IgD-negative memory B cell (primary cell): ENCODE measurements around the gene COG5. TPM values are rescaled to one million over a fixed set of nuclear protein-coding genes. Genes with fewer than 3 reads are reported as not detected.

ENCODE experiments used
- H3K27ac Mint-ChIP-seq, 3 donors: one replicate each; pipeline ENCODE4 v1.8.0; 2020 to 2022; ENCODE audit warnings: mild to moderate bottlenecking in 3 of 3, mixed read lengths in 3 of 3, moderate library complexity in 1 of 3
- H3K27me3 Mint-ChIP-seq: one replicate; pipeline ENCODE4 v1.8.0; 2021; ENCODE audit warnings: mixed read lengths
- H3K36me3 Mint-ChIP-seq: one replicate; pipeline ENCODE4 v1.8.0; 2020; ENCODE audit warnings: mild to moderate bottlenecking, mixed read lengths
- H3K4me1 Mint-ChIP-seq, 3 donors: one replicate each; pipeline ENCODE4 v1.8.0; 2020 to 2022; ENCODE audit warnings: mixed read lengths in 3 of 3, mild to moderate bottlenecking in 1 of 3
- H3K4me3 Mint-ChIP-seq, 4 donors: one replicate each; pipeline ENCODE4 v1.8.0; 2020 to 2022; ENCODE audit warnings: mild to moderate bottlenecking in 4 of 4, mixed read lengths in 4 of 4, moderate library complexity in 3 of 4
- H3K9me3 Mint-ChIP-seq, 3 donors: one replicate each; pipeline ENCODE4 v1.8.0; 2020 to 2021; ENCODE audit warnings: mixed read lengths in 3 of 3, mild to moderate bottlenecking in 1 of 3
- polyA plus RNA-seq: library from polyadenylated mRNA; unstranded; fragments of 300-500 nt; fragmentation: Illumina TruSeq; gene quantifications from one replicate; pipeline ENCODE4 v1.2.3, GENCODE V29; 2021

COG5 gene
- polyA plus RNA-seq, 1 donor from 2014 or later, result 27.3 TPM

DNA sequence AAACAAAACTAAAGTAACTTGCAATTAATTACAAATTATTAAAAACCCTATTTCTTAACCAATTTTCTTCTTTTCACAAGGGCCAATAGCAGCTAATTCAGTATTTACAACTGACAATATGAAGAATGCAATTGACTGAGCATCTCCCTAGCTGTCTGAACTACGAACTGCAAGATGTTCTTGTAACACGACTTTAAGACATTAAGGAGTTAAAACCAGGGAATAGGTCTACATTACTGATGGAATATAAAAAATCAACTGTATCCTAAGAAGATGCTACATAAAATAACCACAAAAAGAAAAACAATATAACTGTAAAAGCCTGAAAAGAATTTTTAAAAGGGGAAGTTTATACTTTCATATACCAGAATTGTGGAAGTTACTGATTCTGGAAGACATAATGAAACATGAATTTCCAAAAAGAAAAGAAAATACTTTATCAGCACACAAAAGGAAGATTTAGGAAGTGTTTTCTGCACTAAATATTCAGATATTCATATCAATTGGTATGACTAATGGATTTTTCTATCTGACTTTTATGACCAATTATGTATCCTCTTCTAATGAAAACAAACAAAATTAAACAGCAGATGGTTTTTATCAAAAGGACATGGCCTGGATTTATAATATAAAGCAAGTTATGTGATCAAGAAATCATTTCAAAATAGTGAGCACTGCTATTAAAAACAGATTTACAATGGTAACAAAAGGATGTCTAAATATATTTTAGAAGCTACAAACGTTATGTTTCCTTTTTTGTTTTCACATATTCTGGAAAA lies 92.2 kb downstream of the COG5 start:
- H3K4me1 Mint-ChIP-seq, result peaks cover 3 to 11% (median 10%) of the 10 kb centered on the region in 3 donors
- no peak overlapping the region for H3K27ac Mint-ChIP-seq
- H3K9me3 Mint-ChIP-seq, result no peaks in the 10 kb centered on the region

GRCh38 chr7:107469929-107470328 lies 93.8 kb downstream of the COG5 start, which contains the start of gene GPR22:
GPR22 (plus strand) TSS chr7:107470057; CDS start chr7:107474061, 4,004 bp downstream.
- peak within 1 kb of the TSS in 1 of 4 donors; percentile 38 for H3K4me3 Mint-ChIP-seq

More for the DNA sequence above, 92.2 kb downstream of the COG5 start:
- Mint-ChIP-seq H3K4me3 (no peak overlapping the region), H3K36me3 (no peaks in the 10 kb centered on the region), H3K27me3 (no peaks in the 10 kb centered on the region)

GRCh38 chr7:107468824-107469223 lies 94.9 kb downstream of the COG5 start:
- no peaks in the 10 kb centered on the region for H3K36me3 Mint-ChIP-seq
- no peak overlapping the region for H3K27ac Mint-ChIP-seq
- no peaks in the 10 kb centered on the region for H3K9me3 Mint-ChIP-seq
- H3K4me1 Mint-ChIP-seq, result peaks cover 0 to 17% (median 8%) of the 10 kb centered on the region in 3 donors
- H3K27me3 Mint-ChIP-seq, result no peaks in the 10 kb centered on the region
- H3K4me3 Mint-ChIP-seq, result no peak overlapping the region

More at GRCh38 chr7:107469929-107470328, 93.8 kb downstream of the COG5 start, which contains the start of gene GPR22:
- Mint-ChIP-seq H3K27me3 (no peaks in the 10 kb centered on the region), H3K36me3 (no peaks in the 10 kb centered on the region), H3K27ac (no peak within 1 kb of the TSS), H3K9me3 (no peaks in the 10 kb centered on the region), H3K4me1 (peaks cover 0 to 17% (median 10%) of the 10 kb centered on the region in 3 donors)

GRCh38 chr7:107467972-107468371 lies 95.7 kb downstream of the COG5 start:
- Mint-ChIP-seq H3K36me3 (no peaks in the 10 kb centered on the region), H3K4me1 (peaks cover 0 to 17% (median 8%) of the 10 kb centered on the region in 3 donors), H3K27ac (peak overlapping the region in 1 of 3 donors; percentile 37), H3K4me3 (no peak overlapping the region), H3K9me3 (no peaks in the 10 kb centered on the region), H3K27me3 (no peaks in the 10 kb centered on the region)

- Mint-ChIP-seq H3K27ac (no peak overlapping the region), H3K36me3 (no peaks in the 10 kb centered on the region), H3K27me3 (no peaks in the 10 kb centered on the region), H3K4me3 (no peak overlapping the region), H3K4me1 (peaks cover 0 to 10% (median 0%) of the 10 kb centered on the region in 3 donors), H3K9me3 (no peaks in the 10 kb centered on the region)
Measured at GRCh38 chr7:107464666-107465226, 99.0 kb downstream of the COG5 start.

DNA sequence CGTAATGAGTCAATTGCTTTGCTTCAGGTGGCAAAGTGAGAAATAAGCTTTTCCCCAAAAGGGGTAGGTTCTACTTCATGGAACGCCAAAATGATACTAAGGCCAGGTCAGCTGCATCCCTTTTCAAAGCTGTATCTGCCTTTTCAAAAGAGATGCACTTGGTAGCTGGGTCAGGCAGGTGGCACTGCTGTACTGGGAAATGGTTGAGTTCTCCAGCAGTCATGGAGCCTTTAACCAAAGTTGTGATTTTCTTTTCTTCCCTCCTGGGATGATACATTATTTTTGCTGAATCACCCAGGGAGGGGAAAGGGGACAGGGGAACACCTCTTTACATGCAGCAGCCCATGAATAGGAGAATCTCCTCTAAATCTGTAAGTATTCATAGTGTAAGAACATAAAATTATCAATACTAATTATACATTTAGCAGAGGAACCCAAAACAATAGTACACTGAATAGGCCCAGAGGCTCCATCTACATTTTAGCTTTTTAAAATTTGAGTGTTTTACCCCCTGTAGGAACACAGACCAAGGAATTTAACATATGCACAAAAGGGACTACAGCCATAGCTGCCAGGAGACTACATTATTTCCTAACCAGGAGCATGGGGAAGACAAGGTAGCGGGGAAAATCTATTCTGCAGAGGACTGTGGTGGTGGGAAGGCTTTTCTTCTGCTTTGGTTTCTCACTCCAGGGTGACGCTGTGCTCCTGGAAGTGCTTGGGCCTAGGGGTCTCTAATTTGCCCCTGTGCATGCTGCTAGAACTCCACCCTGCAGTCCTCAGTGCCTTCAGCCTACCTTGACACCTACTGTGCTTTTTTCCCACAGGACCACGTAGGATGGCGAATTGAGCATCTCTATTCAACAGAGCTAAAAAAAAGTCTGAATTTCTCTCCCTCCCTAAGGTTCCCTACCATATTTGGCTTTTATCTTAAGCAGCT lies 100.3 kb downstream of the COG5 start:
- H3K36me3 Mint-ChIP-seq, result peaks cover 1% of the 10 kb centered on the region
- H3K4me1 Mint-ChIP-seq, result peaks cover 0 to 9% (median 0%) of the 10 kb centered on the region in 3 donors
- H3K9me3 Mint-ChIP-seq, result no peaks in the 10 kb centered on the region
- H3K27me3 Mint-ChIP-seq, result no peaks in the 10 kb centered on the region
- H3K4me3 Mint-ChIP-seq, result no peak overlapping the region
- no peak overlapping the region for H3K27ac Mint-ChIP-seq

DNA sequence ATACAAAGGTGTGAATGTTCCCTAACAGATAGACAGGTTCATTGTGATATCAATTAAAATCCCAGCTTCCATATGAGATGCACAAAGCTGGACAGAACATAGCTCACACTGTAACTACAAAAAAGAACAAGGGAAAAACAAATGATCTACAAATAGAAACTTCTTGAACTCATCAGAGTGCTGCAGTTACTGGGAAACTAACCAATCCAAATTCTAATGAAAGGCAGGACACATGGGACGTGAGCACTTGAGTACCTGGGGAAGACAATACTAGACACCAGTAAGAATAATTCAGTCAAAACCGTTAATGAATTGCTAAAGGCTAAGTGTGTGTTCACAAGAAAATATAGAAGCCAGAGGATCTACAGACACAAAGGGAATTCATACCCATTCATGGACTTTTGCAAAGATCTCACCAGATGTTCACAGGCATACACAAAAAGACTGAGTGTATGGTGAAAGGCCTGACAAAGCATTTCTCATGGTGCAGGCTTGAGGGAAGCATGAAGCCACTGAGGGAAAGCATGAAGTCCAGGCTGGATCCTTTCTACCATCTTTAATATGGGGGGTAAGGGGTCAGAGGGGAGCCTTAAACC lies 101.7 kb downstream of the COG5 start:
- Mint-ChIP-seq H3K4me1 (peaks cover 0 to 5% (median 0%) of the 10 kb centered on the region in 3 donors), H3K27me3 (no peaks in the 10 kb centered on the region), H3K36me3 (peaks cover 6% of the 10 kb centered on the region), H3K9me3 (no peaks in the 10 kb centered on the region), H3K4me3 (no peak overlapping the region), H3K27ac (no peak overlapping the region)

GRCh38 chr7:107453388-107453787 lies 110.3 kb downstream of the COG5 start:
- H3K4me1 Mint-ChIP-seq, result peaks cover 2 to 4% (median 4%) of the 10 kb centered on the region in 3 donors
- H3K27ac Mint-ChIP-seq, result no peak overlapping the region
- H3K27me3 Mint-ChIP-seq, result no peaks in the 10 kb centered on the region
- H3K4me3 Mint-ChIP-seq, result no peak overlapping the region
- no peaks in the 10 kb centered on the region for H3K9me3 Mint-ChIP-seq
- peaks cover 17% of the 10 kb centered on the region for H3K36me3 Mint-ChIP-seq

GRCh38 chr7:107450970-107451369 lies 112.8 kb downstream of the COG5 start:
- Mint-ChIP-seq H3K4me1 (peaks cover 2 to 4% (median 4%) of the 10 kb centered on the region in 3 donors), H3K9me3 (no peaks in the 10 kb centered on the region), H3K36me3 (peaks cover 14% of the 10 kb centered on the region), H3K27me3 (no peaks in the 10 kb centered on the region), H3K27ac (no peak overlapping the region), H3K4me3 (no peak overlapping the region)

GRCh38 chr7:107446988-107447387 lies 116.7 kb downstream of the COG5 start:
- Mint-ChIP-seq H3K36me3 (peaks cover 15% of the 10 kb centered on the region), H3K27ac (no peak overlapping the region), H3K27me3 (no peaks in the 10 kb centered on the region), H3K9me3 (peaks cover 0 to 5% (median 0%) of the 10 kb centered on the region in 3 donors), H3K4me3 (no peak overlapping the region), H3K4me1 (peaks cover 0 to 4% (median 0%) of the 10 kb centered on the region in 3 donors)

DNA sequence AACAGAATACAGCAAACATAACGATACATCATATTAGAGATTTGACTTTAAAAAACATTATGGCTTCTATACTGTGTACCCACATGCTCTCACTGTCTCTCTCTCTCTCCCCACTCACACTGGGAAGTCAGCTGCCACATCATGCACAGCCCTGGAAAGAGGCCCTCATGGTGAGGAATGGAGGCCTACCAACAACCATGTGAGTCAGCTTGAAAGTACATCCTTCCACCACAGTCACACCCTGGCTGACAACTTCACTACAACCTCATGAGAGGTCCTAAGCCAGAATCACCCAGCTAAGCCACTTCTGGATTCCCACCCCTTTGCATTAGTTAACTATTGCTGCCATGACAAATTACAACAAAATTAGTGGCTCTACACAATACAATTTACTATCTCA lies 117.2 kb downstream of the COG5 start:
- H3K36me3 Mint-ChIP-seq, result peaks cover 15% of the 10 kb centered on the region
- peaks cover 0 to 6% (median 0%) of the 10 kb centered on the region in 3 donors for H3K9me3 Mint-ChIP-seq
- H3K4me3 Mint-ChIP-seq, result no peak overlapping the region
- no peaks in the 10 kb centered on the region for H3K27me3 Mint-ChIP-seq
- no peak overlapping the region for H3K27ac Mint-ChIP-seq
- peaks cover 0 to 4% (median 0%) of the 10 kb centered on the region in 3 donors for H3K4me1 Mint-ChIP-seq

DNA sequence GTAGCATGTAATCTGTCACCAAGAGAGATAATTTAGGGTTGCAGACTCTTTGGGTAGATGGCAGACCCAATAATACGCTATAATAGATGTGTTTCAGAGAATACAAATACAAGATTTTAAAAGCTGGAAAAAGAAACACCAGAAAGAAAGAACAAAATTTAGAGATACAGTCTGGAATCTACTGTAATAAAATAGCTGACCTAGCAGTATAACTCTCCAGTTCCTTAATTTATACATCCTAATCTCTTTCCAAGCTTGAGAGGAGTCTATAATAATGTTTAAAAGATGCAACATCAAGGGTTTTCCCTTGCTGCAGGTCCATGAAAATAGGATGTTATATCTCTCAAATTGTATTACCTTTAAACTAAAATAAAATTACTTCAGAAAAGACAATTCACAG lies 121.0 kb downstream of the COG5 start:
- Mint-ChIP-seq H3K36me3 (peaks cover 12% of the 10 kb centered on the region), H3K27ac (no peak overlapping the region)

GRCh38 chr7:107441581-107442422 lies 121.9 kb downstream of the COG5 start:
- Mint-ChIP-seq H3K4me1 (peaks cover 1 to 3% (median 3%) of the 10 kb centered on the region in 3 donors), H3K27ac (no peak overlapping the region), H3K4me3 (no peak overlapping the region), H3K9me3 (peaks cover 0 to 6% (median 0%) of the 10 kb centered on the region in 3 donors), H3K27me3 (no peaks in the 10 kb centered on the region), H3K36me3 (peaks cover 12% of the 10 kb centered on the region)

More for the DNA sequence above, 121.0 kb downstream of the COG5 start:
- peaks cover 0 to 6% (median 0%) of the 10 kb centered on the region in 3 donors for H3K9me3 Mint-ChIP-seq
- peaks cover 1 to 3% (median 3%) of the 10 kb centered on the region in 3 donors for H3K4me1 Mint-ChIP-seq
- no peaks in the 10 kb centered on the region for H3K27me3 Mint-ChIP-seq
- H3K4me3 Mint-ChIP-seq, result no peak overlapping the region
